Astrocyte (in vitro differentiated cells and primary cell): ENCODE measurements around the gene DCHS1.

Experiments used
- EZH2 ChIP-seq: IDR thresholded peaks from 2 replicates; pipeline ENCODE4 v1.6.1; 2012; ENCODE audit warnings: mild to moderate bottlenecking, low read length, inconsistent platforms; ENCODE audit not compliant: insufficient read depth
- TF ChIP-seq, protein P1 (sequence below): IDR thresholded peaks from 2 replicates; pipeline ENCODE4 v1.5.1; 2011; ENCODE audit warnings: low read depth, mild to moderate bottlenecking, inconsistent platforms, low read length, moderate library complexity; ENCODE audit not compliant: insufficient read depth

DNA sequence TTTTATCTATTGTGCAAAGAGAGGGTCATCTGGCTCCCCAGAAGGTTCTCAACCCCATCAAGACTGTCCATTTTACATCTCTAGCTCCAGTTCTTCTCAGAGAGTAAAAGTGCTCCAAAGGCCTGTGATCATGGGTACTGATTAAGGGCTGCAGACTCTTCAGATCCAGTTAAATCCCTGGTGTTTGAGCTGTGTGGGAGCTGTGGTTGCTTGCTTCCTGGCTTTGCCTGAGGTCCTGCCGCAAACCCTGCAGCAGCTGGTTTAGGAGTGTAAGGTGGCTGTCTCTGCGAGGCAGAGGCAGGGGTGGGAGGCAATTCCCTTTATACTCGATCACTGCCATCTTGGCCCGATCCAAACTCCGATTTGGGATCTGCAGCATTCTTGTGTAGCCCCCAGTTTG lies 26.3 kb upstream of the DCHS1 start:
- TF ChIP-seq, protein P1, sequence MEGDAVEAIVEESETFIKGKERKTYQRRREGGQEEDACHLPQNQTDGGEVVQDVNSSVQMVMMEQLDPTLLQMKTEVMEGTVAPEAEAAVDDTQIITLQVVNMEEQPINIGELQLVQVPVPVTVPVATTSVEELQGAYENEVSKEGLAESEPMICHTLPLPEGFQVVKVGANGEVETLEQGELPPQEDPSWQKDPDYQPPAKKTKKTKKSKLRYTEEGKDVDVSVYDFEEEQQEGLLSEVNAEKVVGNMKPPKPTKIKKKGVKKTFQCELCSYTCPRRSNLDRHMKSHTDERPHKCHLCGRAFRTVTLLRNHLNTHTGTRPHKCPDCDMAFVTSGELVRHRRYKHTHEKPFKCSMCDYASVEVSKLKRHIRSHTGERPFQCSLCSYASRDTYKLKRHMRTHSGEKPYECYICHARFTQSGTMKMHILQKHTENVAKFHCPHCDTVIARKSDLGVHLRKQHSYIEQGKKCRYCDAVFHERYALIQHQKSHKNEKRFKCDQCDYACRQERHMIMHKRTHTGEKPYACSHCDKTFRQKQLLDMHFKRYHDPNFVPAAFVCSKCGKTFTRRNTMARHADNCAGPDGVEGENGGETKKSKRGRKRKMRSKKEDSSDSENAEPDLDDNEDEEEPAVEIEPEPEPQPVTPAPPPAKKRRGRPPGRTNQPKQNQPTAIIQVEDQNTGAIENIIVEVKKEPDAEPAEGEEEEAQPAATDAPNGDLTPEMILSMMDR = no peak
- TF ChIP-seq EZH2 = no peak
